SU-DHL-6 (cell line): ENCODE results near the gene HTR6.

Experiments
- CTCF ChIP-seq: fragments of 200-600 bp; sonication (generic); IDR thresholded peaks from one replicate; pipeline ENCODE4 v1.5.1; 2017; ENCODE audit warnings: antibody characterized with exemption, mild to moderate bottlenecking, low read length, moderate library complexity; ENCODE audit not compliant: insufficient read depth, poor library complexity, severe bottlenecking
- EZH2phosphoT487 ChIP-seq: fragments of 200-600 bp; sonication (generic), shearing (Covaris generic); conservative IDR thresholded peaks from 2 replicates; pipeline ENCODE4 v1.6.1; 2018; ENCODE audit warnings: mild to moderate bottlenecking, antibody characterized with exemption, low read length, moderate library complexity, mixed read lengths

- TF ChIP-seq CTCF: no peak
- no peak for TF ChIP-seq EZH2phosphoT487
These were observed 56.3 kb downstream of the HTR6 start for GRCh38 chr1:19720973-19721372.
